Mesothelial cell of epicardium (in vitro differentiated cells): ENCODE measurements around the gene SH2D7. TPM values are rescaled to one million over a fixed set of nuclear protein-coding genes. Genes with fewer than 3 reads are reported as not detected.

ENCODE experiments used
- DNase-seq, 2 experiments: peaks; one replicate each; pipeline ENCODE4 v3.0.0; 2021; ENCODE audit warnings: low spot score in 2 of 2; ENCODE audit not compliant: unreplicated experiment in 2 of 2
- H3K27ac Mint-ChIP-seq: 2 replicates; pipeline ENCODE4 v1.8.0; 2021; ENCODE audit warnings: mixed read lengths
- H3K27me3 Mint-ChIP-seq: 2 replicates; pipeline ENCODE4 v1.8.0; 2021; ENCODE audit warnings: low read depth, mixed read lengths
- H3K36me3 Mint-ChIP-seq: 2 replicates; pipeline ENCODE4 v1.8.0; 2021; ENCODE audit warnings: mixed read lengths
- H3K4me1 Mint-ChIP-seq: 2 replicates; pipeline ENCODE4 v1.8.0; 2021; ENCODE audit warnings: mixed read lengths
- H3K4me3 Mint-ChIP-seq: 2 replicates; pipeline ENCODE4 v1.8.0; 2021; ENCODE audit warnings: mild to moderate bottlenecking, moderate library complexity, mixed read lengths
- H3K9me3 Mint-ChIP-seq: 2 replicates; pipeline ENCODE4 v1.8.0; 2021; ENCODE audit warnings: mixed read lengths
- CTCF ChIP-seq: fragments of 200-600 bp; sonication (generic); IDR thresholded peaks from one replicate; pipeline ENCODE4 v1.5.0; 2021; ENCODE audit warnings: antibody characterized with exemption; ENCODE audit not compliant: unreplicated experiment
- total RNA-seq: library from RNA; stranded (reverse); gene quantifications from 3 replicates; pipeline ENCODE4 v1.2.1, GENCODE V29; 2021

SH2D7 gene
- total RNA-seq, 1 donor from 2014 or later = not detected

DNA sequence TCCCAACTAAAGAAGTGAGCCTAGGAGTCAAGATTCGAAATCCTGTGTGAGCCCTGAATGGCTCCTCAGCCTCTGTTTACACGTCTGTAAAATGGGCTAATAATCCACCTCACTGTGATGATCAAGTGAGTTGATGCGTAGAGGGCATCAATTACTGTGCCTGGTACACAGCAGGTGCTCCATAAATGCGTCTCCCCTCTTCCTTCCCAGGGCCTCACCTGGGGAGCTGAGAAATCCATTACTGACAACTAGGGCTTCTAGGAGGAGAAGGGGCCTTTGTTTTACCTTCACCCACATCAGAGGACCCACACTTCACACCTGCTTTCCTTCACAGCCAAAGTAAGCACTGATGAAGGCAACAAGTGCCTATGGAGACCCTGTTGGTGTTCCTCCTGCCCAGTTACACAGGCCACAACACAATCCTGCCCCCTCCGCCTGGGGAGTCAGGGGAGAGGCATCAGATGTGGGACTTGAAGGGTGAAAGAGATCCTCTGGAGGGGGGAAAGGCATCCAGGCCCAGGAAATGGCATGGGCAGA is 37.5 kb downstream of the SH2D7 start:
- no peak for TF ChIP-seq CTCF
- Mint-ChIP-seq H3K27me3 (no peaks in the 10 kb centered on the region), H3K9me3 (no peaks in the 10 kb centered on the region), H3K36me3 (no peaks in the 10 kb centered on the region), H3K4me1 (peaks cover 15% of the 10 kb centered on the region), H3K4me3 (peak overlapping the region; percentile 79), H3K27ac (peak overlapping the region; percentile 89)
- DNase-seq = no peak

DNA sequence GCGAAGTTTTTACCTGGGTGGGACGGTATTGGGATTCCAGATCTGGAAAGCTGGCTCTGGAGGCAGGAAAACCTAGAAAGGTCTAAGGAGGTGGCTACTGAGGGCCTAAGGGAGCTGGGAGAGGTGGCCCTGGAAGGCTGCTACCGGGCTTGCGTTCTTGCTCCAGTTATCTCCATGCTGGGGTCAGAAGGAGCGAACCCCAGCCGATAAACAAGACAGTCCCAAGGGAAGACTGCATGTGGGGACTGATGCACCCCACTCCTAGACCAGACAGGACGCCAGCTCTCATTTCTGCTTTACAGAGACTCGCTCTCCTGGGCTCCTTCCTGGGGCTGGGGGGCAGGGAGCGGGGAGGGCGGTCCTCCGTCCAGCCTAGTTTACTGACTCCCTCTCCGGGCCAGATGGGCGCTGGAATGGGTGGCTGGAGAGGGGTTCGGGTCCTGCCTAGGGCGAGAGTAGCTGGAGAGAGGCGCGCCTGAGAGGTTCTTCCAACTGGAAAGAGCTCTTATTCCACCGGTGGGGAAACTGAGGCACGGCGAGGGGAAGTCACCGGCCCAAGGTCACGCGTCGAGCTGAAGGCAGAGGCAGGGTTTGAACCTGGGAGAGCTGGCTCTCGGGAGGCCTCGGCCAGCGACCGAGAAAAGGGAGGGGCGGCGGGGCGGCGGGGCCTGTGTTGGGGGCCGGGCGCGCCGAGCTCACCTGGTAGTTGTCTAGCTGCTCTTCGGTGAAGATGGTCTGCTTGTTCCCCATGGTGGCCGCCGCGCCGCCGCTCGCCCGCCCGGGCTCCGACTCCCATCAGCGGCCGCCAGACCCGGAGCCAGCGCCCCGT is 38.3 kb downstream of the SH2D7 start:
- Mint-ChIP-seq H3K4me3 (peak overlapping the region; percentile 79), H3K36me3 (no peaks in the 10 kb centered on the region), H3K27ac (peak overlapping the region; percentile 89), H3K4me1 (peaks cover 15% of the 10 kb centered on the region), H3K9me3 (no peaks in the 10 kb centered on the region), H3K27me3 (no peaks in the 10 kb centered on the region)
- no peak for DNase-seq
- TF ChIP-seq CTCF = no peak

- no peaks in the 10 kb centered on the region for H3K27me3 Mint-ChIP-seq
- no peaks in the 10 kb centered on the region for H3K36me3 Mint-ChIP-seq
- DNase-seq = peak; percentile 77 to 87
- peak; percentile 71 for TF ChIP-seq CTCF
- peak within 1 kb of the TSS; percentile 83 for H3K4me3 Mint-ChIP-seq
- H3K4me1 Mint-ChIP-seq = peaks cover 15% of the 10 kb centered on the region
- H3K27ac Mint-ChIP-seq = peak within 1 kb of the TSS; percentile 89
- H3K9me3 Mint-ChIP-seq = no peaks in the 10 kb centered on the region
These were observed 39.1 kb downstream of the SH2D7 start, which contains the start of gene CIB2 for GRCh38 chr15:78131295-78132061. Gene CIB2, minus strand, starts transcription at chr15:78131445. Its CDS starts 230 bp downstream, at chr15:78131215.

GRCh38 chr15:78133801-78134200 is 41.4 kb downstream of the SH2D7 start:
- H3K9me3 Mint-ChIP-seq = no peaks in the 10 kb centered on the region
- no peaks in the 10 kb centered on the region for H3K36me3 Mint-ChIP-seq
- peak overlapping the region; percentile 16 for H3K4me3 Mint-ChIP-seq
- DNase-seq = no peak
- no peak overlapping the region for H3K27ac Mint-ChIP-seq
- H3K27me3 Mint-ChIP-seq = no peaks in the 10 kb centered on the region
- TF ChIP-seq CTCF = no peak
- peaks cover 15% of the 10 kb centered on the region for H3K4me1 Mint-ChIP-seq

DNA sequence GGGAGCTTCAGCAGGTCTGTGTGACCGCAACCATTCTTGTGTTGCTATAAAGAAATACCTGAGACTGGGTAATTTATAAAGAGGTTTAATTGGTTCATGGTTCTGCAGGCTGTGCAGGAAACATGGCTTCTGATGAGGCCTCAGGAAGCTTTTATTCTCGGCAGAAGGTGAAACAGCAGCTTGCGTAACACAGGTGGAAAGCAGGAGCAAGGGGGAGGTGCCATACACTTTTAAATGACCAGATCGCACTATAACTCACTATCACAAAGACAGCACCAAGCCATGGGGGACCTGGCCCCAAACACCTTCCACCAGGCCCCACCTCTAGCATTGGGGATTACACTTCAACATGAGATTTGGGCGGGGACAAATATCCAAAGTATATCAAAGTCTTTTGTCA is 47.2 kb downstream of the SH2D7 start:
- no peak for DNase-seq
- H3K27me3 Mint-ChIP-seq = no peaks in the 10 kb centered on the region
- H3K4me3 Mint-ChIP-seq = no peak overlapping the region
- H3K4me1 Mint-ChIP-seq = no peaks in the 10 kb centered on the region
- no peaks in the 10 kb centered on the region for H3K36me3 Mint-ChIP-seq
- no peak overlapping the region for H3K27ac Mint-ChIP-seq
- TF ChIP-seq CTCF = no peak
- H3K9me3 Mint-ChIP-seq = no peaks in the 10 kb centered on the region
